ENCODE results near the gene CABP7.
A peak's percentile ranks its signal among the peaks of the same experiment; 100 is the strongest.

CABP7 gene

GRCh38 chr22:29772170-29772641 is 52.4 kb downstream of the CABP7 start:
- peak; percentile 9 for TF ChIP-seq CTCF (IDR thresholded peaks at IDR 0.05; ENCODE audit: insufficient read depth, low read depth, low read length, missing control alignments)
- H3K4me3 ChIP-seq (ENCODE audit: low read depth, low read length) = no peak overlapping the region
- DNase-seq (ENCODE audit: low read depth) = no peak

- DNase-seq (ENCODE audit: low read depth) = no peak
- no peak overlapping the region for H3K4me3 ChIP-seq (ENCODE audit: low read depth, low read length)
- no peak for TF ChIP-seq CTCF (IDR thresholded peaks at IDR 0.05; ENCODE audit: insufficient read depth, low read depth, low read length, missing control alignments)
Observed at GRCh38 chr22:29773233-29773632, 53.4 kb downstream of the CABP7 start.

GRCh38 chr22:29780220-29780619 is 60.4 kb downstream of the CABP7 start:
- no peak for TF ChIP-seq CTCF (IDR thresholded peaks at IDR 0.05; ENCODE audit: insufficient read depth, low read depth, low read length, missing control alignments)
- H3K4me3 ChIP-seq (ENCODE audit: low read depth, low read length) = no peak overlapping the region

GRCh38 chr22:29780748-29781676 is 61.2 kb downstream of the CABP7 start:
- H3K4me3 ChIP-seq (ENCODE audit: low read depth, low read length) = no peak overlapping the region
- no peak for TF ChIP-seq CTCF (IDR thresholded peaks at IDR 0.05; ENCODE audit: insufficient read depth, low read depth, low read length, missing control alignments)
- no peak for DNase-seq (ENCODE audit: low read depth)

More at GRCh38 chr22:29780220-29780619, 60.4 kb downstream of the CABP7 start:
- no peak for DNase-seq (ENCODE audit: low read depth)

All from GM12865 (cell line).